HG03521 (cell line): ENCODE measurements around the gene SNX7.

ENCODE experiments used
- ATAC-seq: cut with Tn5 transposase; IDR thresholded peaks from one replicate; pipeline ENCODE4 v1.9.1; 2021; ENCODE audit warnings: mild to moderate bottlenecking, moderate library complexity; ENCODE audit not compliant: unreplicated experiment

Gene SNX7

DNA sequence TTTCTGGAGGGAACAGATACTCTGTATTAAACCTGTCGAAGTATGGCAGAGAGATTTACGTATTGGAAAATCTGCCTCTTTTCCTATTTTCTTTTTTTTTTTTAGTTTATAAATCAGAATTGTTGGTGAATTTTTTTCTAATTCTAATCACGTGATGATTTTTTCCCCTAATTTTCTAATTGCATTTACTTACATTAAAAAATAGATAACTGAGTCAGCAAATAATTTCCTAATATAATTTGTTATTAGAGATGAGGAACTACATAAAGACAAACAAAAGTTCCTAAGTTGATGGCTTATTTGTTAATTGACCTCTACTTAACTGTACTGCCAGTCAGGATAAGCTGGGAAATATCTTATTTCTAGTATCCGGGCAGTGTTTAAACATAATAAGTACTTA is 34.6 kb downstream of the SNX7 start:
- ATAC-seq, result no peak

GRCh38 chr1:98697781-98698180 is 36.3 kb downstream of the SNX7 start:
- ATAC-seq, result no peak

DNA sequence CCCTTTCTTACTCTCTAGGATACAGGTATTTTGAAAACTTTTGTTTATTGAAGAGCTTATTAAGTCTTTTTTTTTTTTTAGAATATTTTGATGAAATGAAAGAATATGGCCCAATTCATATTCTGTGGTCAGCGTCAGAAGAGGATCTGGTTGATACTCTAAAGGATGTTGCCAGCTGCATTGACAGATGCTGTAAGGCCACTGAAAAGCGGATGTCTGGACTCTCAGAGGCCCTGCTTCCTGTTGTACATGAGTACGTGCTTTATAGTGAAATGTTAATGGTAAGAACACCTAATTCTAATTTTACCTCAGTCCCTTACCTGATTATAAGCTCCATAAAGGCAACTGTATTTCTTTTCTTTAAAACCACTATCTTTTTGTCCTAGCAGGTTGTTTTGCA is 37.1 kb downstream of the SNX7 start:
- no peak for ATAC-seq

- no peak for ATAC-seq
Measured at GRCh38 chr1:98700228-98700627, 38.7 kb downstream of the SNX7 start.

GRCh38 chr1:98702976-98703375 is 41.5 kb downstream of the SNX7 start:
- ATAC-seq, result no peak

DNA sequence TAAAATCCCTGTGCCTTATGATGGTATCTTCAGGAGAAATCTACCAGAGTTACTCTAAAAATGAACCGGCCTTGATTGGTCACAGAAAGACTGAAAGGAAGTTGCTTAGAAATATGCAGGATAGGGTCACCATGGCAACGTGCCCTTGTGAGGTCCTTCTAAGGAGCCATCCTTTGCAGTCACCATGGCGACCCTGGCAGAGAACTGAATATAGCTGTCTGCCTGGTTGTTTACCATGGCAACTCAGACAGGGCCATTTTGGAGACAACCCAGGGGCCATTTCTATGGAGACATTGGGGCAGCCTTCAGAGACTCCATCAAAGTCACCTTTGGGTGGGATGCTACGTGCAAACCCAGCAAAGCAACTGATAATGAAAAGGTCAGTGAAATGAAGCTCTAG is 43.0 kb downstream of the SNX7 start:
- no peak for ATAC-seq

- no peak for ATAC-seq
Measured at GRCh38 chr1:98704971-98705370, 43.5 kb downstream of the SNX7 start.

DNA sequence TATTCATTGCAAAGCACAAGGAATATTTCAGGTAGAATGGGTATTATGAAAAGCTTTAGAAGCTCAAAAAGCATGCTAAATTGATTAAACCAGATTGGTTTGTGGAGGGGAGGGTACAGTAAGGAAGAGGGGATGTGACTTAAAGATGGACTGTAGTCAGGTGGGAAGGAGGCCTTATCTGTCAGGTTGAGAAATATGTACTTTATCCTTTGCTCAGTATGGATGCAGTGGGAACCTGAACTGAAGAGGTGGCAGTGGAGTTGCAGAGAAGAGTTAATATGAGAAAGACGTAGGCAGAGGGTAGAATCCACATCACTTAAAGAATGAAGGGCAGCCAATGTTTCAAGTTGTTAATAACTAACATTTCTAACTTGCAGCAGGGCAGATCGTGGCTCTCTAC is 44.1 kb downstream of the SNX7 start:
- ATAC-seq, result no peak

GRCh38 chr1:98706173-98706843 is 44.8 kb downstream of the SNX7 start:
- ATAC-seq, result no peak

DNA sequence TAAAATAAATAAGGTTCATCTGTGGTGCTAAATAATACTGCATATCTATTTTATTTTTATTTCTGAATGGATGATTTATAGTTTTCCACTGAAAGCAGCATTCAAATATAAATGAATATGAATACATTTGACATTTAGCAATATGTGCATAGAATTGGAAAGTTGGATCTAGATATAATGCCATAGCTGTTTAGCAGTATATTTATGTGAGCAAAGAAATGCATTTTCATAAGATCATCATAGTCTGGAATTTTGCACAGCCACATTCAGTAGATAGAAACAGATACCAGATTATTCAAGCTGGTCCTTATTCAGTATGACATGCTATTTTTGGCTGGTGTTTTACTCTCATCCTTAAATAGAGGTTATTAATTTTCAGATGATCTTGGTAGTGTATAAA is 46.0 kb downstream of the SNX7 start:
- ATAC-seq, result no peak

DNA sequence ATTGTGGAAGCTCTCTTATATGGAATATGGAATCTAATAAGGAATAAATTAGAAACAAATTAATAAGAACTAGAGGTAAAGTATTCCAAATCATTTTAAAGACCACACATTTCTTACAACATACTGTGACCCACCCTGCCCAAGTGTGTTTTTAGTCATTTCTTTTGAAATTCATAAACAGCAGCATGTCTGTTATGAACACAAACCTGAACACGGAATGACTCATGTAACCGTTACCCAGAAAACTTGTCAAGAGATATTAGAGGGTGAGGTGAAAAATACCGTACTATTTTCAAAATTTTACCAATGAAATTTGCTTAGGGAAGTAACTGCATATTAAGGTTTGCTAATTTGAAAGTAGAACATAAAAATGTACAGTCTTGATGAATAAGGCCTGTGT is 48.4 kb downstream of the SNX7 start:
- no peak for ATAC-seq

DNA sequence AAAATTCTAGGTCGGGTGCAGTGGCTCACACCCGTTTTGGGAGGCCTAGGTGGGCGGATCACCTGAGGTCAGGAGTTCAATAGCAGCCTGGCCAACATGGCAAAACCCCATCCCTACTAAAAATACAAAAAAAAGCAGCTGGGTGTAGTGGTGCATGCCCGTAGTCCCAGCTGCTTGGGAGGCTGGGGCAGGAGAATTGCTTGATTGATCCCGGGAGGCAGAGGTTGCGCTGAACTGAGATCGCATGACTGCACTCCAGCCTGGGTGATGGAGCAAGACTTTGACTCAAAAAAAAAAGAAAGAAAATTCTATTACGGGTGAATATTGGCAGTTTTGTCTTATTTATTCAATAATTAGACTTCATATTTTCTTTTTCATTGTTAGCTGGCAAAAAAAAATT is 62.1 kb downstream of the SNX7 start:
- no peak for ATAC-seq

DNA sequence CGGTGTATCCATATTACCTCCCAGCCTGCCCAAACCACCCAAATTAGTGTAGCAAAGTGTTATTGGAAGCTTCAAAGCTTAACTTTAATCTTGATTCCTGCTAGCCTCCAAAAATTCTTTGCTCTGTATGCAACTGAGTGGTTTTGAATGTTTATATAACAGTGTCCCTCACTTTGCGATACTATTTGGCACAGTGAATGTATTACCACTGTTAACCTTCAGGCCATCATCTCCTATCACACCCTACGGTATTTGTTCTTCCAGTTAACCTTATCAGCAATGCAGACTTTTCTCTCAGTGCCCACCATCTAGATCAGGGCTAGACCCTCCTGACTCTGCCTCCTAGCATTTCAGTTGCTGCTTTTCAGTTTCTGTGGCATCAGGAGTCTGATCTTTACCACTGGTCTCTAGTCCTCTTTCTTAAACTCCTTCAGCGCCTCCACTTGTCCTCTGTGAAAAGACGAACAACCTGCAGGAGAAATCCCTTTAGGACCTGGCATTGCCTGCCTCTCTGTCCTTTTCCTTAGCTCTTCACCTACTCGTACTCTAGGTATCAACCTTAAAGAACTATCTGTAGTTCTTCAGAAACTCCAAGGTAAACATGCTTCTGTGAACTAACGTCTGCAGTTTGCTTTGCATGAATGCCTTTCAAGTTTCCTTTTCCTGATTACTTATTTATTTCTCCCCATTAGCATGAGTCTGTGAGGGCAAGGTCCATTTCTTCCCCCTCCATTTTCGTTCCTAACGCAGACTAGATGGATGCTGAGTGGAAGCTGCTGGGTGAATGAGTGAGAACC is 71.7 kb downstream of the SNX7 start:
- peak; percentile 63 for ATAC-seq

- ATAC-seq, result no peak
Measured at GRCh38 chr1:98733782-98734112, 72.2 kb downstream of the SNX7 start.

- ATAC-seq, result no peak
Measured at GRCh38 chr1:98735756-98736155, 74.2 kb downstream of the SNX7 start.

DNA sequence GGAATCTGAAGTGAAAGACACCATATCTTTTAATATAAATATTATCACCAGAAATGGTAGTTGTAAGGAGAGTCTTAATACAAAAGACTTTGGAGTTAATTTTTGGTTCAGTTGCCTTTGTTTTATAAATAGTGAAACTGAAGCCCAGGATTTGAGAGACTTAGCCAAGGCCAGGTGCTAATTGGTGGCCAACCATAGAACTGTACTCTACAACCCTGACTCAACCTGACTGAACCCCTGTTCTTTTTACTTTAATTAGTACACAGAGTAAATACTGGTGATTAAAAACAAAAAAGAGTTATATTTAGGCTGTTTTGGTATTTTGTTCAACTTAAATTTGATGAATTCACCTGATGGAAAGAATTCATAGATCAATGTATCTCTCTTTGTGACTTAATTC is 76.3 kb downstream of the SNX7 start:
- ATAC-seq, result no peak

DNA sequence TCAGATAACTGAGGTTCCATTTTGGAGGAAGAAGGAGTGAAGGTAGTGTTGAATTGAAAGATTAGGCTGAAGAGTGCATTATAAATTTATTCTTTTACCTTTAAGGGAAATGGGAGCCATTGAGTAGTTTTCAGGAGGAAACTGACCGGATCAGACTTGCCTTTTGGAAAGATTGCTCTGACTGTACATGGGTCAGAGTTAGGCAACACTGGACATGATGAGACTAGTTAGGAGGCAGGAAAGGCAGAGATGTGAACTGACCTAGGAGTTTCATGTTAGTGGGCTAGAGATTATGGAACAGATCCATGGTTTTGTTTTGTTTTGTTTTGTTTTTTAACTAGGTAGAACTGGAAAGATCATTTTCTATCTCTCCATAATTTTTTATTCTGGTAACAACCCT is 78.2 kb downstream of the SNX7 start:
- no peak for ATAC-seq

GRCh38 chr1:98741164-98741563 is 79.6 kb downstream of the SNX7 start:
- ATAC-seq, result no peak

GRCh38 chr1:98749152-98749756 is 87.7 kb downstream of the SNX7 start:
- ATAC-seq, result no peak

GRCh38 chr1:98754176-98754575 is 92.7 kb downstream of the SNX7 start:
- ATAC-seq, result no peak

GRCh38 chr1:98761219-98761865 is 99.8 kb downstream of the SNX7 start:
- no peak for ATAC-seq
